Stomach (tissue), 4 donors: ENCODE measurements around the gene NAT16.

Source experiments
- EP300 ChIP-seq: sonication (generic); formaldehyde crosslinking; IDR thresholded peaks from one replicate; pipeline ENCODE4 v1.6.1; 2017; ENCODE audit warnings: antibody characterized with exemption
- POLR2A ChIP-seq, 4 donors: fragments of 450-650 bp; IDR thresholded peaks; one replicate each; pipeline ENCODE4 v1.6.1; 2016; ENCODE audit warnings: antibody characterized with exemption in 4 of 4, control low read depth in 2 of 4, mild to moderate bottlenecking in 1 of 4, moderate library complexity in 1 of 4
- POLR2AphosphoS5 ChIP-seq, 3 donors: sonication (generic); formaldehyde crosslinking; IDR thresholded peaks; one replicate each; pipeline ENCODE4 v1.6.1; 2016; ENCODE audit warnings: antibody characterized with exemption in 3 of 3
- TF ChIP-seq, protein P1 (sequence below), 7 experiments: fragments of 450-650 bp in 4 of 7; fragments of 200-600 bp in 3 of 7; sonication (generic) in 3 of 7; IDR thresholded peaks; one replicate each; pipeline ENCODE4 v1.5.1; 2016 to 2019; ENCODE audit warnings: antibody characterized with exemption in 7 of 7, control low read depth in 2 of 7, mild to moderate bottlenecking in 1 of 7

- TF ChIP-seq, protein P1, sequence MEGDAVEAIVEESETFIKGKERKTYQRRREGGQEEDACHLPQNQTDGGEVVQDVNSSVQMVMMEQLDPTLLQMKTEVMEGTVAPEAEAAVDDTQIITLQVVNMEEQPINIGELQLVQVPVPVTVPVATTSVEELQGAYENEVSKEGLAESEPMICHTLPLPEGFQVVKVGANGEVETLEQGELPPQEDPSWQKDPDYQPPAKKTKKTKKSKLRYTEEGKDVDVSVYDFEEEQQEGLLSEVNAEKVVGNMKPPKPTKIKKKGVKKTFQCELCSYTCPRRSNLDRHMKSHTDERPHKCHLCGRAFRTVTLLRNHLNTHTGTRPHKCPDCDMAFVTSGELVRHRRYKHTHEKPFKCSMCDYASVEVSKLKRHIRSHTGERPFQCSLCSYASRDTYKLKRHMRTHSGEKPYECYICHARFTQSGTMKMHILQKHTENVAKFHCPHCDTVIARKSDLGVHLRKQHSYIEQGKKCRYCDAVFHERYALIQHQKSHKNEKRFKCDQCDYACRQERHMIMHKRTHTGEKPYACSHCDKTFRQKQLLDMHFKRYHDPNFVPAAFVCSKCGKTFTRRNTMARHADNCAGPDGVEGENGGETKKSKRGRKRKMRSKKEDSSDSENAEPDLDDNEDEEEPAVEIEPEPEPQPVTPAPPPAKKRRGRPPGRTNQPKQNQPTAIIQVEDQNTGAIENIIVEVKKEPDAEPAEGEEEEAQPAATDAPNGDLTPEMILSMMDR (IDR thresholded peaks at IDR 0.05): no peak
- TF ChIP-seq POLR2AphosphoS5 (IDR thresholded peaks at IDR 0.05) (no peak), EP300 (no peak), POLR2A (IDR thresholded peaks at IDR 0.05) (no peak)
Measured at GRCh38 chr7:101171442-101171837, 8.7 kb downstream of the NAT16 start.
